Adrenal gland (tissue), 12 donors: ENCODE results near the gene HLA-C. TPM values are rescaled to one million over a fixed set of nuclear protein-coding genes. Genes with fewer than 3 reads are reported as not detected.

ENCODE experiments used
- DNase-seq, 7 donors: peaks; one replicate each; pipeline ENCODE4 v3.0.0-alpha.2; 2019 to 2020
- H3K27ac ChIP-seq, 5 donors: fragments of 200-600 bp; sonication (generic) in 4 of 5; 1 replicate in 3 of 5; 2 replicates in 2 of 5; pipeline versions ENCODE4 v1.5.1 to v1.8.0; 2016 to 2020; ENCODE audit warnings: mild to moderate bottlenecking in 1 of 5
- H3K27me3 ChIP-seq: fragments of 200-600 bp; 2 replicates; pipeline ENCODE4 v1.8.0; 2021
- H3K36me3 ChIP-seq, 2 donors: fragments of 200-600 bp; replicated peaks in 1 of 2; 1 replicate in 1 of 2; 2 replicates in 1 of 2; pipeline versions ENCODE4 v1.5.1 to v1.8.0; 2018 to 2022
- H3K4me1 ChIP-seq, 2 donors: fragments of 200-600 bp; replicated peaks in 1 of 2; 1 replicate in 1 of 2; 2 replicates in 1 of 2; pipeline versions ENCODE4 v1.5.1 to v1.8.0; 2018 to 2021
- H3K4me3 ChIP-seq, 4 donors: fragments of 200-600 bp; sonication (generic) in 3 of 4; one replicate each; pipeline ENCODE4 v1.5.1; 2016 to 2018
- H3K9me3 ChIP-seq, 3 donors: fragments of 200-600 bp; sonication (generic) in 1 of 3; replicated peaks in 1 of 3; 1 replicate in 2 of 3; 2 replicates in 1 of 3; pipeline versions ENCODE4 v1.5.1 to v1.8.0; 2016 to 2021
- POLR2A ChIP-seq, 2 donors: fragments of 450-650 bp; IDR thresholded peaks; one replicate each; pipeline ENCODE4 v1.6.1; 2017; ENCODE audit warnings: antibody characterized with exemption in 2 of 2, mild to moderate bottlenecking in 2 of 2, moderate library complexity in 1 of 2
- WGBS, 4 donors: extraction: QIAGEN DNeasy Blood & Tissue Kit in 2 of 4; methylation state at CpG; one replicate each; pipeline versions ENCODE4 v1.1.5 to v1.1.7; 2013 to 2017; 5-methylcytosine and 5-hydroxymethylcytosine counted together
- intact Hi-C, 2 donors: fragments of 100-400 bp; cut with DNase I; formaldehyde crosslinking; loops; one replicate each; pipeline versions ENCODE4 v1.14.1 to v1.15.0; 2022 to 2023
- polyA plus RNA-seq, 3 donors: library from polyadenylated mRNA; stranded (reverse); fragments of 200-250 nt in 2 of 3; fragments of 350-450 nt in 1 of 3; fragmentation: Illumina TruSeq in 1 of 3; extraction: RNeasy Lipid Tissue Mini Kit (QIAGEN cat#74804) in 1 of 3; gene quantifications; one replicate each; pipeline ENCODE4 v1.2.3, GENCODE V29; 2013 to 2014
- small RNA-seq, 2 donors: library from RNA; depleted of rRNA; stranded (forward); fragments of <200 nt; gene quantifications; one replicate each; pipeline ENCODE3, GENCODE V24; 2016
- total RNA-seq, 9 donors: library from RNA; depleted of rRNA in 4 of 9; stranded (reverse); fragments of >200 nt in 4 of 9; fragments of 120-200 nt in 1 of 9; fragmentation: NEBNext Ultra II Directional in 1 of 9; extraction: Animal tissue kit (Norgen Biotek cat#: 25700) in 1 of 9; gene quantifications; one replicate each; pipeline versions ENCODE4 v1.1.0 to v1.2.4, GENCODE V29; 2013 to 2023
- TF ChIP-seq, protein P1 (sequence below), 6 experiments: fragments of 450-650 bp in 4 of 6; fragments of 200-600 bp in 2 of 6; sonication (generic) in 1 of 6; IDR thresholded peaks; 1 replicate in 5 of 6; 2 replicates in 1 of 6; pipeline versions ENCODE4 v1.5.1 to v1.8.0; 2016 to 2021; ENCODE audit warnings: antibody characterized with exemption in 6 of 6, mild to moderate bottlenecking in 2 of 6, moderate library complexity in 1 of 6
- donor health status: healthy with polysubstance abuse.
- donor health status: Bipolar disorder and iron deficiency.
- donor health status: DM: yes; HTN: yes; CAD: no.
- donor health status: DM: no; HTN: no; CAD: no.
- donor health status: DM: no; HTN: no; CAD: no.
- donor health status: DM: yes; HTN: yes; CAD: no.

HLA-C gene
- total and polyA plus RNA-seq, 12 donors = 157 to 1,851 (median 548) TPM

- TF ChIP-seq, protein P1, sequence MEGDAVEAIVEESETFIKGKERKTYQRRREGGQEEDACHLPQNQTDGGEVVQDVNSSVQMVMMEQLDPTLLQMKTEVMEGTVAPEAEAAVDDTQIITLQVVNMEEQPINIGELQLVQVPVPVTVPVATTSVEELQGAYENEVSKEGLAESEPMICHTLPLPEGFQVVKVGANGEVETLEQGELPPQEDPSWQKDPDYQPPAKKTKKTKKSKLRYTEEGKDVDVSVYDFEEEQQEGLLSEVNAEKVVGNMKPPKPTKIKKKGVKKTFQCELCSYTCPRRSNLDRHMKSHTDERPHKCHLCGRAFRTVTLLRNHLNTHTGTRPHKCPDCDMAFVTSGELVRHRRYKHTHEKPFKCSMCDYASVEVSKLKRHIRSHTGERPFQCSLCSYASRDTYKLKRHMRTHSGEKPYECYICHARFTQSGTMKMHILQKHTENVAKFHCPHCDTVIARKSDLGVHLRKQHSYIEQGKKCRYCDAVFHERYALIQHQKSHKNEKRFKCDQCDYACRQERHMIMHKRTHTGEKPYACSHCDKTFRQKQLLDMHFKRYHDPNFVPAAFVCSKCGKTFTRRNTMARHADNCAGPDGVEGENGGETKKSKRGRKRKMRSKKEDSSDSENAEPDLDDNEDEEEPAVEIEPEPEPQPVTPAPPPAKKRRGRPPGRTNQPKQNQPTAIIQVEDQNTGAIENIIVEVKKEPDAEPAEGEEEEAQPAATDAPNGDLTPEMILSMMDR (IDR thresholded peaks at IDR 0.05) = no peak
- no peak for TF ChIP-seq POLR2A (IDR thresholded peaks at IDR 0.05)
- H3K36me3 ChIP-seq = no peaks in the 10 kb centered on the region
- no peaks in the 10 kb centered on the region for H3K9me3 ChIP-seq
- 81 to 90% (median 85%) methylated on average over 7 of the region's 7 CpGs for WGBS, 4 donors
- no peak for DNase-seq
- intact Hi-C loops = no loop called here
- no peak overlapping the region for H3K27ac ChIP-seq
- H3K4me1 ChIP-seq = no peaks in the 10 kb centered on the region
- H3K4me3 ChIP-seq = no peak overlapping the region
- peaks cover 4% of the 10 kb centered on the region for H3K27me3 ChIP-seq
Observed at GRCh38 chr6:31227143-31227542, 44.7 kb downstream of the HLA-C start.

DNA sequence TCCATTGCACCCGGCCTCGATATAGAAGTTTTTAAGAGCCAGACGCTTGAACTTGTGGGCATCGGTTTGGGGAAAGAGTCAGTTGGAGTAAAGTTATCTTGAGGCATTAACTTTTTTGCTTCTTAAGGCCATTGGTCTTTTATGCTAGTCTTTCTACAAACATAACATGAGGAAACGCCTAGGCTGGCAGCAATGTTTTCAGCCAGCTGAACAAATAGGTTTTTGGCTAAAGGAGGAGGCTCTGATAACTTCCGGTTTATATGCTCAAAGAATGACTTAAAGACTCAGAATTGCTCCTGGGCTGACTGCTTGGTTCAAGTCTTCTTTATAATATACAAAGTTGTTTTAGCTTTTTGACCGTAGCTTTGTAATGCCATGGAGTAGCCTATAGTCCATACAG, 46.2 kb downstream of the HLA-C start:
- no peaks in the 10 kb centered on the region for H3K27me3 ChIP-seq
- DNase-seq = no peak
- H3K9me3 ChIP-seq = no peaks in the 10 kb centered on the region
- intact Hi-C loops = no loop called here
- no peak overlapping the region for H3K27ac ChIP-seq
- H3K36me3 ChIP-seq = no peaks in the 10 kb centered on the region
- H3K4me3 ChIP-seq = no peak overlapping the region
- TF ChIP-seq, protein P1 (IDR thresholded peaks at IDR 0.05) = no peak
- no peak for TF ChIP-seq POLR2A (IDR thresholded peaks at IDR 0.05)
- no peaks in the 10 kb centered on the region for H3K4me1 ChIP-seq
- 59 to 87% (median 76%) methylated on average over 3 to 7 of the region's 7 CpGs for WGBS, 4 donors

DNA sequence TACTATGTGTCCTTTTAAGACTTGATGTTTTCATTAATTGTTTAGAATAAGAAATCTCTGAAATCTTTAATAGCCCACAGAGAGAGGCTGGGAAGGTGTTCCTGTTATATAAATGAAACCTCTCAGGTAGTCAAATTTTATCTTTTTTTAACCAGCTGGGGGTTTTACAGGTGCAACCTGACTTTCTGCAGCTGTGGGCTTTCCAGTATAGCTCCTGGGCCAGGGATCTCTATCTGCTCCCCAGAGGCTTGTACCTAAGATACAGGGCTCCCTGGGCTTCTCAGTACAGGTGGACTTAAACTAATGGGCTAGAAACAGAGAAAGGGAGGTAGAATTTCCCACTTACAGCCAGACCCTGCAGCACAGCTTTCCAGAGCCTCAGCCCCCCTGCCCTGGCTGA, 49.4 kb downstream of the HLA-C start:
- no peaks in the 10 kb centered on the region for H3K9me3 ChIP-seq
- TF ChIP-seq, protein P1 (IDR thresholded peaks at IDR 0.05) = no peak
- TF ChIP-seq POLR2A (IDR thresholded peaks at IDR 0.05) = no peak
- DNase-seq = no peak
- intact Hi-C loops = no loop called here
- H3K27ac ChIP-seq = no peak overlapping the region
- H3K36me3 ChIP-seq = no peaks in the 10 kb centered on the region
- H3K4me1 ChIP-seq = no peaks in the 10 kb centered on the region
- H3K27me3 ChIP-seq = no peaks in the 10 kb centered on the region
- H3K4me3 ChIP-seq = no peak overlapping the region

Small RNA genes within 50 kb of the gene (small RNA-seq; reads per million reads assigned to genes)
- 0 reads per million in 2 donors for gene AL662844.1

Other genes with a start within 250 kb of the HLA-C start
- gene C6orf15, start 159.5 kb downstream of the HLA-C start, total RNA-seq = not detected
- gene C6orf15, start 159.5 kb downstream of the HLA-C start, polyA plus RNA-seq = not detected
- gene PSORS1C1, start 157.3 kb downstream of the HLA-C start, total RNA-seq = 1 to 10 TPM in 3 of 9 donors, under 1 TPM in 6; 0.06 to 2.3 (median 0.52) TPM
- gene PSORS1C1, start 157.3 kb downstream of the HLA-C start, polyA plus RNA-seq = 1 to 10 TPM in 2 of 3 donors, under 1 TPM in 1; 0.60 to 5.1 (median 1.9) TPM
- not detected for gene CDSN, start 151.6 kb downstream of the HLA-C start, total RNA-seq
- gene CDSN, start 151.6 kb downstream of the HLA-C start, polyA plus RNA-seq = under 1 TPM in 2 of 3 donors, not detected in 1; 0.03 to 0.08 TPM
- gene PSORS1C2, start 133.0 kb downstream of the HLA-C start, total RNA-seq = not detected
- not detected for gene PSORS1C2, start 133.0 kb downstream of the HLA-C start, polyA plus RNA-seq
- gene CCHCR1, start 114.3 kb downstream of the HLA-C start, total RNA-seq = 10 to 100 TPM in 7 of 9 donors, 1 to 10 TPM in 2; 6.4 to 23.7 (median 13.6) TPM
- 10 to 100 TPM in 2 of 3 donors, 1 to 10 TPM in 1; 4.5 to 27.4 (median 16.0) TPM for gene CCHCR1, start 114.3 kb downstream of the HLA-C start, polyA plus RNA-seq
- 1 to 10 TPM; 1.8 to 8.4 (median 2.1) TPM for gene TCF19, start 113.5 kb downstream of the HLA-C start, total RNA-seq
- 1 to 10 TPM; 2.0 to 3.3 (median 2.1) TPM for gene TCF19, start 113.5 kb downstream of the HLA-C start, polyA plus RNA-seq
- 1 to 10 TPM in 2 of 9 donors, under 1 TPM in 1, not detected in 6; 0.17 to 2.8 (median 2.2) TPM for gene POU5F1, start 101.4 kb downstream of the HLA-C start, total RNA-seq
- gene POU5F1, start 101.4 kb downstream of the HLA-C start, polyA plus RNA-seq = under 1 TPM in 1 of 3 donors, not detected in 2; 0.24 TPM
- 1,000 to 10,000 TPM in 8 of 9 donors, 100 to 1,000 TPM in 1; 248 to 3,150 (median 1,269) TPM for gene HLA-B, start 85.1 kb upstream of the HLA-C start, total RNA-seq
- 1,000 to 10,000 TPM in 1 of 3 donors, 100 to 1,000 TPM in 2; 615 to 1,099 (median 618) TPM for gene HLA-B, start 85.1 kb upstream of the HLA-C start, polyA plus RNA-seq
- 10 to 100 TPM; 12.2 to 58.7 (median 29.1) TPM for gene MICA, start 131.5 kb upstream of the HLA-C start, total RNA-seq
- 10 to 100 TPM; 36.0 to 66.0 (median 45.6) TPM for gene MICA, start 131.5 kb upstream of the HLA-C start, polyA plus RNA-seq
- 1 to 10 TPM; 1.1 to 3.3 (median 3.0) TPM for gene MICB, start 226.1 kb upstream of the HLA-C start, total RNA-seq
- gene MICB, start 226.1 kb upstream of the HLA-C start, polyA plus RNA-seq = 1 to 10 TPM in 2 of 3 donors, under 1 TPM in 1; 0.57 to 3.0 (median 2.7) TPM